Panc1 (cell line): ENCODE results near the gene ZNF808. TPM values are rescaled to one million over a fixed set of nuclear protein-coding genes. Genes with fewer than 3 reads are reported as not detected.
"Not testable (repeated sequence)": the region's sequence is repeated elsewhere in the genome, so short reads cannot be mapped to it uniquely, and the experiment has no call there.

ENCODE experiments used
- ATAC-seq: fragments of 200-7000 bp; cut with Tn5 transposase; 2 replicates; pipeline ENCODE4 v1.9.1; 2020; ENCODE audit warnings: mild to moderate bottlenecking, moderate library complexity
- BruUV-seq: library from RNA; stranded (reverse); fragments of 400-500 nt; replicated peaks from 2 replicates; lab custom pipeline; 2021; lab: Mats Ljungman, UMichigan
- CTCF ChIA-PET: fragments of 300-600 bp; sonication (Branson Sonifier 250); formaldehyde crosslinking; loops from one replicate; lab custom pipeline; 2022; ENCODE audit warnings: antibody characterized with exemption; lab: Charles Lee
- POLR2A ChIA-PET: fragments of 300-600 bp; sonication (Branson Sonifier 250); formaldehyde crosslinking; loops from one replicate; lab custom pipeline; 2022; ENCODE audit warnings: antibody characterized with exemption; lab: Charles Lee
- DNase-seq: peaks from one replicate; pipeline ENCODE4 v3.0.0-alpha.2; 2010; ENCODE audit warnings: low read depth, low spot score
- H3K27ac ChIP-seq: 2 replicates; pipeline ENCODE4 v1.5.1; 2011; ENCODE audit warnings: mild to moderate bottlenecking, low read length, inconsistent platforms
- H3K27me3 ChIP-seq: fragments of 200-500 bp; sonication (Bioruptor generic); 2 replicates; pipeline ENCODE4 v1.6.0; 2014; ENCODE audit warnings: low read length, inconsistent platforms; ENCODE audit not compliant: control insufficient read depth, insufficient read depth
- H3K36me3 ChIP-seq: fragments of 200-500 bp; sonication (Bioruptor generic); 2 replicates; pipeline ENCODE4 v1.5.1; 2014; ENCODE audit warnings: inconsistent platforms, mild to moderate bottlenecking, low read length, moderate library complexity; ENCODE audit not compliant: control insufficient read depth, insufficient read depth
- H3K4me1 ChIP-seq: 2 replicates; pipeline ENCODE4 v1.5.1; 2011; ENCODE audit warnings: inconsistent platforms, mild to moderate bottlenecking, low read length, moderate library complexity; ENCODE audit not compliant: control insufficient read depth, insufficient read depth
- H3K4me3 ChIP-seq, 2 experiments: 2 replicates each; pipeline ENCODE4 v1.5.1; 2011 to 2012; ENCODE audit warnings: low read depth in 2 of 2, low read length in 2 of 2, mild to moderate bottlenecking in 2 of 2, inconsistent platforms in 1 of 2, moderate library complexity in 1 of 2
- H3K9me3 ChIP-seq: fragments of 200-500 bp; sonication (Bioruptor generic); 2 replicates; pipeline ENCODE4 v1.5.1; 2014; ENCODE audit warnings: low read depth, mild to moderate bottlenecking, inconsistent platforms, low read length, moderate library complexity; ENCODE audit not compliant: control insufficient read depth, insufficient read depth
- POLR2AphosphoS5 ChIP-seq: IDR thresholded peaks from 2 replicates; pipeline ENCODE4 v1.6.1; 2012; ENCODE audit warnings: mild to moderate bottlenecking, low read depth, low read length, moderate library complexity
- REST ChIP-seq, 2 experiments: IDR thresholded peaks; 2 replicates each; pipeline ENCODE4 v1.6.1; 2011 to 2012; ENCODE audit warnings: low read depth in 2 of 2, control low read depth in 1 of 2, low read length in 1 of 2, mild to moderate bottlenecking in 1 of 2, moderate library complexity in 1 of 2; ENCODE audit not compliant: insufficient read depth in 1 of 2
- SIN3A ChIP-seq: IDR thresholded peaks from 2 replicates; pipeline ENCODE4 v1.6.1; 2012; ENCODE audit warnings: low read depth, mild to moderate bottlenecking, low read length, moderate library complexity, borderline replicate concordance; ENCODE audit not compliant: insufficient read depth
- TCF7L2 ChIP-seq: IDR thresholded peaks from 2 replicates; pipeline ENCODE4 v1.6.1; 2011; ENCODE audit warnings: mild to moderate bottlenecking, low read depth, low read length, inconsistent platforms
- in situ Hi-C: cut with HindIII; loops from 2 replicates; pipeline ENCODE4 v1.10.0; 2016; ENCODE audit warnings: low sequenced_read_pairs, low pct_unique_long_range_greater_than_20kb
- intact Hi-C: fragments of 100-400 bp; cut with micrococcal nuclease; formaldehyde crosslinking; loops from one replicate; pipeline ENCODE4 v1.10.0; 2022; ENCODE audit not compliant: unreplicated experiment
- total RNA-seq: library from RNA; stranded (reverse); gene quantifications from one replicate; pipeline ENCODE4 v1.2.1, GENCODE V29; 2021; ENCODE audit not compliant: unreplicated experiment
- TF ChIP-seq, protein P1 (sequence below): fragments of 450-650 bp; IDR thresholded peaks from 2 replicates; pipeline ENCODE4 v1.5.1; 2017; ENCODE audit warnings: mild to moderate bottlenecking

ZNF808 gene
- total RNA-seq, 1 experiment from 2014 or later, result 19.1 TPM

DNA sequence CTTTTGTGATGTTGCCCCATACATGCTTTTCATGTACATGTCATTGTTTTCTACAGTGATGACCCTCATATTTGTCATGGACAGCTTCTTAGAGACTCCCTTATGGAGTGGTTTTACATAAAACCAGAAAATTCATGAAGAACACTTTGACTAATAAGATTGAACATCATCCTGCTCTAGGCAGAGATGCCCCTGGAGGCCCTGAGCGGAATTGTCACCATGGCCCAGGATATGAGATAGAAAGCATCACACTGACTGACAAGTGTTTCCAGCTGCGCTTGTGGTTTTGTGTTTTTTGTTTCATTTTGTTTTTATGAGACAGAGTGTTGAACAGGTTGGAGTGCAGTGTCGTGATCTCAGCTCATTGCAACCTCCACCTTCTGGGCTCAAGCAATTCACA, 64.8 kb downstream of the ZNF808 start:
- no peak for ATAC-seq
- H3K36me3 ChIP-seq, result no peaks in the 10 kb centered on the region
- H3K4me3 ChIP-seq, result no peak overlapping the region
- ChIA-PET POLR2A (no interaction called here), CTCF (no interaction called here)
- H3K27ac ChIP-seq, result no peak overlapping the region
- BruUV-seq, result no TSS peak
- in situ Hi-C loops, result no loop called here
- intact Hi-C loops, result no loop called here
- DNase-seq, result no peak
- H3K4me1 ChIP-seq, result no peaks in the 10 kb centered on the region
- H3K27me3 ChIP-seq, result no peaks in the 10 kb centered on the region
- no peak for TF ChIP-seq TCF7L2
- no peak for TF ChIP-seq POLR2AphosphoS5
- TF ChIP-seq SIN3A, result no peak
- TF ChIP-seq REST (IDR thresholded peaks at IDR 0.05; ENCODE audit: insufficient read depth in 1 of 2, low read depth in 2 of 2, low read length in 1 of 2), result no peak
- TF ChIP-seq, protein P1, sequence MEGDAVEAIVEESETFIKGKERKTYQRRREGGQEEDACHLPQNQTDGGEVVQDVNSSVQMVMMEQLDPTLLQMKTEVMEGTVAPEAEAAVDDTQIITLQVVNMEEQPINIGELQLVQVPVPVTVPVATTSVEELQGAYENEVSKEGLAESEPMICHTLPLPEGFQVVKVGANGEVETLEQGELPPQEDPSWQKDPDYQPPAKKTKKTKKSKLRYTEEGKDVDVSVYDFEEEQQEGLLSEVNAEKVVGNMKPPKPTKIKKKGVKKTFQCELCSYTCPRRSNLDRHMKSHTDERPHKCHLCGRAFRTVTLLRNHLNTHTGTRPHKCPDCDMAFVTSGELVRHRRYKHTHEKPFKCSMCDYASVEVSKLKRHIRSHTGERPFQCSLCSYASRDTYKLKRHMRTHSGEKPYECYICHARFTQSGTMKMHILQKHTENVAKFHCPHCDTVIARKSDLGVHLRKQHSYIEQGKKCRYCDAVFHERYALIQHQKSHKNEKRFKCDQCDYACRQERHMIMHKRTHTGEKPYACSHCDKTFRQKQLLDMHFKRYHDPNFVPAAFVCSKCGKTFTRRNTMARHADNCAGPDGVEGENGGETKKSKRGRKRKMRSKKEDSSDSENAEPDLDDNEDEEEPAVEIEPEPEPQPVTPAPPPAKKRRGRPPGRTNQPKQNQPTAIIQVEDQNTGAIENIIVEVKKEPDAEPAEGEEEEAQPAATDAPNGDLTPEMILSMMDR, result no peak
- H3K9me3 ChIP-seq, result no peaks in the 10 kb centered on the region; the same call in 1 of the 2 replicates

GRCh38 chr19:52593441-52593840, 66.0 kb downstream of the ZNF808 start:
- BruUV-seq, DNase-seq: not testable (repeated sequence)

DNA sequence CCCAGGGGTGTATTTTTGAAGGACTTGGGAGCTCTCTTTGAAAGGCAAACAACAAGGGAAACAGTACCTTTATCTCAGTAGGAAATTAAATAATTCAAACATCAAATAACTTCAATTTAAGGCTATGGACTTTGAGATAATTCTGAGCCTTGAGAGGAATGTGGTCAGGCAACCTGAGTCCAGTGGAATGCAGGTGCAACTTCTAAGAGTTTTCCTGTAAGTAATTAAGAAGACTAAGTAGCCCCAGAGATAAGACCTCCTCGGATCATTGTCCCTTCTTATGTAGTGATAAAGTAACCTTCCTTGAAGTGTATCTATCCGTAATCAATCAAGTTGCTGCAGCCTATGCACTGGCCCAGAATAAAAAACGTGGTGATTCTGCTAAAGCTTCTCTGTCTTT, 71.8 kb downstream of the ZNF808 start:
- ChIA-PET CTCF (no interaction called here), POLR2A (no interaction called here)
- H3K4me3 ChIP-seq, result no peak overlapping the region
- H3K36me3 ChIP-seq, result no peaks in the 10 kb centered on the region
- no peak overlapping the region for H3K27ac ChIP-seq
- BruUV-seq, result no TSS peak
- TF ChIP-seq REST (IDR thresholded peaks at IDR 0.05; ENCODE audit: insufficient read depth in 1 of 2, low read depth in 2 of 2, low read length in 1 of 2) (no peak), POLR2AphosphoS5 (no peak), SIN3A (no peak), TCF7L2 (no peak)
- TF ChIP-seq, protein P1, result no peak
- in situ Hi-C loops, result no loop called here
- H3K9me3 ChIP-seq, result no peaks in the 10 kb centered on the region; the same call in 1 of the 2 replicates
- ATAC-seq (no peak), DNase-seq (no peak)
- H3K27me3 ChIP-seq, result no peaks in the 10 kb centered on the region
- no peaks in the 10 kb centered on the region for H3K4me1 ChIP-seq
- intact Hi-C loops, result no loop called here

More at GRCh38 chr19:52593441-52593840, 66.0 kb downstream of the ZNF808 start:
- intact Hi-C loops, H3K9me3 ChIP-seq, H3K36me3 ChIP-seq, POLR2A ChIA-PET, H3K27me3 ChIP-seq, ATAC-seq, in situ Hi-C loops, H3K4me1 ChIP-seq, H3K27ac ChIP-seq, CTCF ChIA-PET, H3K4me3 ChIP-seq: not testable (repeated sequence)
